Hematopoietic multipotent progenitor cell treated with erythropoietin and hydrocortisone succinate and interleukin-3 and kit ligand, for 8 days (in vitro differentiated cells): ENCODE measurements around the gene KCNMB2.
A peak's percentile ranks its signal among the peaks of the same experiment; 100 is the strongest.

Experiments
- DNase-seq: peaks from one replicate; pipeline ENCODE4 v3.0.0-alpha.2; 2015

KCNMB2 gene

DNA sequence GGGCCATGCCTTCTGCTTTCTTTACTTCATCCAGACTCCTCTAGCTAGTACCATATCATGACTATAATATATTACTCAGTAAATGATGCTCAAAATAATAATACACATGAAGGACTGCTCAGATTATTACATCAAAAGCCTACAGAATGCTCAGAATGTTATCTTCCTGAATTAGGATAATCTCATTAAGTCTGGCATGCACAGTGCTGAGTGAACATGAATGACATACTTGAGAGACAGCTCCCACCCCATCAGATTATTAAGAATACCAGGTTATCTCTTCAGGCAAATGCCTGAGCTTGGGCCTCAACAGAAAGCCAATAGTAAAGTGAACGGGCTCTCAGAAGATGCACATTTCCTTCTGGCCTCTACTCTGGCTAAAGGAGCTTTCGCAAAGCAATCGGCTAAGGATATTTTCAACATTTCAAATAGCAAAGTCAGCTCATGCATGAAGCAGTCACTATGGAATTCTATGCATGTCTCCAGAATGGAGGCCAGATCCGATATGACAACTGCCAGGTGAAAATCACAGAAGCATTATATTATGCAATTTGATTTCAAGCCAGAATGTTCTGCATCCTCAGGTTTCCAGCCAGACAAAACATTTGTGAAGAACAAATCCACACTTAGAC, 122.6 kb downstream of the KCNMB2 start:
- DNase-seq: no peak

DNA sequence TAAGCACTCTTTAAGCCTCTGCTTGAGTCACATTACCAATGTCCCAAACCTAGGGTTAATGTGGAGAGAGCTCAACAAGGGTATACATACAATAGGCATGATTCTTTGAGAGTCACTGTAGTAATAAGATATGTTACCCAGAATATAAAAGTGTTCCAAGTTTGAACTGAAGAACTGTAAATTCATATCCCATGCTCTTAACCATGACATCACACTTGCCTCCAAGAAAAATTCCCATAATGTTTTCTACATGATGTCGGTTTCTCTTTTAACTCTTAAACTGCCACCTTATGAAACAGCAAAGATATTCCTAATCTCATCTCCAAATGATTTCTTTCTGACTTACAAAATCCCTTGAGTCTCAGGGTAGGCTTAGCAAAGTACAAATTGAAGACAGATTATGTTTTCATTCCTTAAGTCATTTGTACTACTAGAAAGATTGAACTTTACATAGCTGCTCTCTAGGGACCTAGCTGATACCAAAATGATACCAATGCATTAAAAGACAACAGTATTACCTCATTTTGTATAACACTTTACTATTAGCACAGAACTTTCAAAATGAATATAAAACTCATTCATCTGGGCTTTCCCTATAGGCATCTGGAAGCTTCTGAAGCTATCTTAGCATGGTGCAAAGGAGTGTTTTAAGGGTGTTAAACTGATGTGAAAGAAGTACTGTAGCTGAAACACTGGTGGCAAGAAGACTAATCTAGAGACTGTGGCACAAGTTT, 127.1 kb downstream of the KCNMB2 start:
- DNase-seq: no peak

DNA sequence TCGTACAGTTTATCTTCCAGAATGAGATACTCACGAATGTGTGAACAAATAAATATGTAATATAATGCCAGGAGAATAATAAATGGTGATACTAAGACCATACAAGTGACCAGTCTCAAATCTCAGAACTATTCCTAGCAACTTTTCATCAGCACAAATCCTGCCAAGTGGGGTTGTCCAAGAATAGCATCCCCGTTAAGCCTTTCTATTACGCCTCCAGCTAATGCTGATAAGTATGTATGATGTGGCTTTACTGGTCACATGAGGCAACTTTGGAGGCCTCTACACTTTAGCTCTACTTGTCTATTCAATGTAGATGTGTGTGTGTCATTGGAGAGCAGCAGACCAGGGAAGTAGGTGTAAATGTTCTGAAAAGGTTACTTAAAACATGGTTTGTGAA, 129.5 kb downstream of the KCNMB2 start:
- no peak for DNase-seq

DNA sequence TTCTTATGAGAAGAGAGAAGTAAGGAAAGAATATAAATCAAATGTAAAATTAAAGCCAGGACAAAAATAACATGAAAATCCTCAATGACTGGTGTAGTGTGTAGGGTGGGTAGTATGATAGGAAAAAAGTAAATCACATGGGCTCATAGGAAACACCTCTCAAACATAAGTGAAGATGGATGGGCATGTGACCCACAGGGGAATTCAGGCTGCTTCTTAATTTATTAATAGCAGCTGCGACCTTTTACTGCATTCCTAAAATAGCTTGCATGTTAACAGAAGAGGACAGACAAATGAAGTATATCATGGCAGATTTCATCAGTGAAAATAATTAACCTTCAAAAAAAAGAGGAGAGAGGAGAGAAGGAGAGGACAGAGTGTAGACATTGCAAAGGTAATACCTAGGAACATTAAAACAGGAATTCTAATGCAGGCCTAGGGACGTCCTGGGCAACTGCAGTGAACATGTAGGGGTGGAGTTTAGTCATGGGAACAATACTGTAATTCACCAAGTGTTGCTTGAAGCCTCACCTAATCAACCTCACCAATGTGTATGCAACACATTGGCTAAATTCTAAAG, 132.9 kb downstream of the KCNMB2 start:
- DNase-seq: no peak

DNA sequence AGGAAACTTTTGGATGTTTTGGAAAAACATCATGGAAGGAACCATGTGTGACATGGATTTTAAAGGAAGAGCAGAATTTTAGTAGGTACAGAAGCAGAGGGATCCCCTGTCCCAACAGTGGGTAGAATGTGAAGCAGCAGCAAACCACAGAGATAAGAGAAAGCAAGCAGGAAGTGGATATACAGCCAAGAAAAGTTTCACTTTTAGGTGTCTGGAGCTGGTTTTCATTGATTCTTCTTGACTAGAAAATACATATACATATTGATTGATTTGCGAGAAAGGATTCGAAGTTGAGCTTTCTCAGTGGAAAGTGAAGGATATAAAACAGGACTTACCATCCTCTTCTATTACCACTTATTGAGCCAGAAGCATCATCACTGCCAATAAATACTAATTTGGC, 133.5 kb downstream of the KCNMB2 start:
- DNase-seq: no peak

DNA sequence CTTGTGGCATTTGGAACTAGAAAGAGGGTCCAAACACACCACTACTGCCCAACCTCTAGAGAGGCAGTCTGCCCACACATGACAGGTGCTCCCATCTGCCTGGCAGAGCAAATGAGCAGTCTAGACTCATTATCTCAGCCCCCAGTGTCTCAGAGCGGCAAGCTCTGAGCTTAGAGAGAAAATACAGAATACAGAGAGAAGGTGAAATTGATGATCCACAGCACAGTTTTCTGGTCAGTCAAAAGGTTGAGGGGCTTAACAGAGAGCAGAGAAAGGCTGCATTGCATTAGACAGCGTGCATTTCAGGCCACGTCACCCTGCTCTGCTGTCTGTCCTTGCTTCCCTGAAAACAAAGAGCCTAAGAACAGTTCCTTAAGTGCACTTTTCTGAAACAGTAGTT, 135.1 kb downstream of the KCNMB2 start:
- DNase-seq: no peak

DNA sequence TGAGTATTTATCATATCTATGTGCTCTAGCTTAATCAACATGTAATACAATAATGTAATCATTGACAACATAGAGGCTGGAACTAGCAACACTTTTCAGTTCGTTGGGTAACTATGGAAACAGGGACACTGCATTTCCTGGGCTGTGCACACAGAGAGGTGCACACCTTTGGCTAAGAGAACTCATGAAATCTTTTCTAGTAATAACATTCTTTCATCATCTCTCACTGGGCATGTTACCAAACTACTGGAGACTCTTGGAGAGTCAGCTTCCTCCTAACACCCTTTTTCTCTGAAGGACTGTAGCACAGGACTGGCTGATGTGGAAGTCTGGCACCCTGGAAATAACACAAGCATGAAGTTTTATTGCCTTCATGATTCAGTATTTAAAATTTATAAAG, 135.6 kb downstream of the KCNMB2 start:
- no peak for DNase-seq

DNA sequence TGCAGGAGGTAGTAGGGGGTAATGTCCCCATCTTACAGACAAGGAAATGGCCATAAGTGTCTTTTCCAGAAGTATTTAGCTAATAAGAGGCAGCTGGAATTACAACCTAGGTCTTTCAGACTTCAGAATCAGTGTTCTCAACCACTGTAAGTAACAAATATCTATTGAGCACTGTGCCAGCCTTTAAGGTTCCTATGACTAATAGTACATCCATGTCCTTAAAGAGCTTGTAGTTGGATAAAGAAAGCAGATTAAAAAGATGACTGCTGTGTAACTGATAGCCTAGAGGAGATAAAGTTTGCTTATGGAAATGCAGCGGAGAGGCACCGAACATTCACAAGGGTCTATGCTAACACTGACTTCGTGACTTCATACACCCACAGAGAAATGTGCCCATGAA, 136.0 kb downstream of the KCNMB2 start:
- no peak for DNase-seq

DNA sequence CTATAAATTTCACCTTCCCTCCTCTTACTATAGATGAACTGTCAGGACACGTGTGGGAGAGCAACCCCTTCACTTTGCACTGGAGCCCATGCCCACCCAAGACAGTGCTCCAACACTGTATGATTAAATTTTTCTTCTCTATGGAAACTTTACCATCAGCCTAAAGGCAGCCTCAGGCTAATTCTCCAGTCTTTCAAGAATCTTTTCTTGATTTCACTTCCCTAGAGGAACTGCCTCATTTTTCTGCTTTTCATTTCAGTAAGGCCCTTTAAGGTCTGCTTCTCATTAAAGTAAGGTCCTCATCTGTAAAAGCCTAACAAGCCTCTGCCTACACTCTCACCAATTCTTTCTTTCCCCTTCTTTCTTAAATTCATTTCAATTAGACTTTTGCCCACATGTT, 137.3 kb downstream of the KCNMB2 start:
- DNase-seq: no peak

DNA sequence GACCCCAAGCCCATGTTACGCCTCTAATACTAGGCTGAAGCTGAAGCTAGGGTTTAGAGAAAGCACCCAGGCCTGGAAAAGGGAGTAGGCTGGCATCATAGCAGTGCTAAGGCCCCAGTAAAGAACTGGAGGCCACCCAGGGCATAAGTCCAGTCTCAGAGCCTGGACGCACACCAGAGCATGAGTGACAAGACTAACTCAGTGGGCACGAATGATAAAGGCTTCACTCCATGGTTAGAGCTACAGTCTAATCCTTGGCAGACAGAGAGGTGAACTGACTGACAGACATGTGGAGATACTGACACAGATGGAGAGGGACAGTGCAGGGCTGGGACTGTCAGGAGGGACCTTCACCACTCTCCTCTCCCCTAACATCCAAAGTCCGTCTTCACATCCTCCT, 139.8 kb downstream of the KCNMB2 start:
- DNase-seq: no peak

DNA sequence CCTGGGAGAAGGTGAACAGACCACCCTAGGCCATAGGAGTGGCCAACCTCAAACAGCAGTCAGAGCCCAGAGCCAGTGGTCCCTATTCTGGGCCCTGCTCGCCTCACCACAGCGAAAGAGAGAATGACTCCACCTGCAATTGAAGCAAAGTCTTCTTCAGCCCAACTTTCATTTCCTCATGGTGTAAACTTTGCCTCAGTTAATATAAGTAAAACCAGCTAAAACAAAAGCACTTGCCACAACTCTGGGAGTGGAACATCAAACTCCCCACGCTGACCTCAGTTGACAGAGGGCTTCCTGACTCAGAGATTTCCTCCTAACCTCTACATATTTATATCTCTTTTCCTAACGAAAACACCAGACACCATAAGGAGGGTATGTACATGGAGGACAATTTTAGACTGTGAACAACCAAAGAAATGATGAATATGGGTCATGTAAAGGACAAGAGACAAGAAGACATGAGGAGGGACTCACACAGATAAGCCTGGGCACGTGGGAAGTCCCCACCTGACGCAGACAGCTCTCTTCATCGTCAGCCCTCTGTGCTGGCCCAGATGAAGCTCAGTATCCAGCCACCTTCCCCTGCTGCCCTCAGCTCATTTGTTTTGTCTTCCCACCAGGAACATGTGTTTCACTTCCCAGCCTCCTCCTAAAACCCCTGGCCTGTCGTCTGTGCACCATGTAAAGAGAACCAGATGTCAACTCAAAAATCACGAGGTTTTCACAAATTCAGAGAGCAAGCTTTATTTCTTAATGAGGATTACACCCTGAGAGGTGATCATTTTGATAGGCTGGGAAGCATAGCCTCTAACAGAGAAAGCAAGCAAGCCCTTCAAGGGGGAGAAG, 140.9 kb downstream of the KCNMB2 start:
- DNase-seq: no peak

DNA sequence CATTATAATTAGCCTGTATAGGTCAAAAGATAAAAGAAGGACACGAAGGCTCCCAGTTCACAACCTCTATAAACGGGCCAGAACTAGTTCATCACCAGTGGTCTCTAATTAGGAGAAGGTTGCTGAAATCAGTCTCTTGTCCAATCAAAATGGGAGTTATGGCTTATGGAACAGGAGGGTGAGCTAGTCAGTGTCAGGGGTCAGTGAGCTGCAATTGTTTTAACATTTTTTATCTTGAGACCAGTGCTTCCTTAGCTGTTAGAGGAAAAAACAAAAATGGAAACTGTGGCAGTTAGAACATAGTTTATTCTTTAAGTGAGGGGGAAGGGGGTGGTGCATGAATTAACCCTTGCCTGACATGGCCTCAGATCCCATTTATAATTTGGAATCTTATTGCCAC, 141.7 kb downstream of the KCNMB2 start:
- DNase-seq: no peak

DNA sequence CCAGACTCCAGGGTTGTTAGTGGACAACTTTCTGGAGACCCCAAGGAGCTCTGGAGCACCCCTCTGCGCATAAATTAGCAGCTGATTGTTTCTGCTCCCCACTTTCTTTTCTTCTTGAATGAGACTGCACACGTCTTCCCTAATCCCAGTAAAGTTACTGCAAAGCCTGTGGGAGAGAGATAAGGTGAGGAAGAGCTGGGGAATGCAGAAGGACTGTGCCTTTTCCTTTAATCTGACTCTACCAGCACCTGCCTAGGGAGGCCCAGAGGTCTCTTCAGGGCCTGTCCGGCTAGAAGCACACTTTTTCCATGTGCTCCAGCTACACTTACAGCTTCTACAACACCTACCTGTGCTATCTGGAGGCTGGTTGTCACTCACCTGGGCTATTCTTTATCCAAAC, 143.8 kb downstream of the KCNMB2 start:
- no peak for DNase-seq

DNA sequence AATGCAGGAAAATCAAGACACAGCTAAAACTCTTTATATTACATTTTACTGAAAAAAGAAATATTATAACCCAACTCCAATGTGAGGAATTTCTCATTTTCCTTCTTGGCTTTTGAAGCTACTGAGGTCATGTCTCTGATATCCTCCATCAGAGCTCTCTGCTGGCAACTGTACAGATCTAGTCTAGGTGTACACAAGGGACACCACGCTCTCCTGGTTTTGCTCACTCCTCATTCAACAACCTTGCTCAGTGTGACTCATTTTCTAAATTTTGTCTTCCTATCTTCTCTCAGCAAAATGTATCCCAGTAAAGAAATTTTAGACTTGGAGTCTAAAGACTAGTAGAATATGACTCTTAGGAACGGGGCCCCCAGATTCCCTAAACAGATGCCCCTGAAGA, 144.3 kb downstream of the KCNMB2 start:
- DNase-seq: no peak

DNA sequence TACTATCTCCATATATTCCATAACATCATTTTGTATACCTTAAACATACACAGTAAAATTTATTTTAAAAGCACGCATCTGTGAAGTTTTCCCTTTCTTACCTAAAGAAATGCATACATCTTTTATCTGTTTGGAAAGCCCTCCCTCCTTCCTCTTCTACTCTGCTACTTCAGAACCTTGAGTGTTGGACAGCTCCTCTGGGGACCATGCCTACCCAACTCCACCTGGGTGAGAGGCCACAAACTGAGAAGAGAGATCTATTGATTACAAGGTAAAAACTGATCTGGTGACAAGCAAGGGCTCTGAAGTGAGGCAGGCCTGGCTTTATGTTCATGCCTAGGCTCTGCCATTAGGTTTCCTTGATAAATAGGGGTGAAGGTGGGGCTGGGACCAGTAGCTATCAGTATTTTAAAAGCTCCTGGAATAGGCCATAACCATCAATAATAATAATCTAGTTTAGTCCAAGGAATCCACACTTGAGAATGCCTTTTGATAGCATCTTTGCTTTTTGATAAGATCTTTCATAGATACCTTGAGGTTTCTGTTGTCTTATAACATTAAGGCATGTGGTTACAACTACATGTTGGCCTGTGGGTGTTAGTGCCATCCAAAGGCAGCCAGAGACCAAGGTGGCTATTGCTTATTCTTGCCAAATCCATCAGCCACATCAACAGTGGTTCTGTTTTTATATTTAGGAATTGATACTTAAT, 148.8 kb downstream of the KCNMB2 start:
- peak; percentile 3 for DNase-seq

DNA sequence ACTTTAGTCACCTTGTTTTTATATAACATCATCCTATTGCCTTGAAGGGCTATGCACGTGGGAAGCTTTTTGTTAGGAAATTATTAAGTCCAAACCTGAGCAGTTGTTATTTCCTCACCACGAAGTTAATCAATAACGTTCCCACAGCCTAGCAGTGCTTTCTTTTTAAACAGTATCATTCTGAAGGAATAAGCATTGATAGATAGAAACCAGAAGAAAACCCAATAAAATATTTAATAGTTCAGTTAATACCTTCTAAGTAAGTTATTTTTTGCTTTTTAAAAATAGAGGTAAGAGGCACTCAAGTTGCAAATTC, 149.3 kb downstream of the KCNMB2 start:
- DNase-seq: no peak

DNA sequence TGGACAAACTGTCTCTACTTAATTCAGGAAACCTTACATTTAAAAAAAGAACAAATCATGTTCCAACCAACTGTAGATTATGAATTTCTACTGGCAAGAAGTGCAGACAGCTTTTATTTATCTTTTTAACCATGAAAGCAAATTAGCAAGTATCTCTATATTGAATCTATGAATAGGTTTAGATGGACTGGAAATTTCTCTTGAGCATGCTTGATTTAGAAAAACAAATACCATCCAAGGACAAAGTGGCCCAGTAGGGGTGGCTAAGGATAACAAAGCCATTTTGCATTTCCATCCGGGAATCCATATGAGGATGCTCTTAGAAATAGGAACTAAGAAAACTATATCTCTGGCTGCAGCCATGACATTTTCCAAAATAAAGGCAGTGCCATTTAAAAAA, 150.6 kb downstream of the KCNMB2 start:
- no peak for DNase-seq

DNA sequence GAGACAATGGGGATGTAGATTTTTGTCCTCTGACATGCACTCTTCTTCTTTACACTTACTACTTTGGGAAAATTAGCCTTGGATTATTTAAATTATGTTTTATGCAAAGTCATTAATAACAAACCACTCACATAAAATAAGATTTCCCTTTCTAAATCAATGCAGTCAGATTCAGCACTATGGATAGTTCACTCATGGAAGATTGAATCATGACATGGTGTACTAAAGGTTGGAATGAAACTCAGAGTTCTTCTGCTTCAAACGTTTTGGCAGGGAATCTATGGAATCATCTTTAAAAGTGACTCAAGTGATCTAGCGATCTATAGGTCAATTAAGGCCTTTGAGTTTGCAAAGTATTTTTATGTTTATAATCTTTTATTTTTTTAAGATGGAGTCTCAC, 154.3 kb downstream of the KCNMB2 start:
- DNase-seq: no peak

DNA sequence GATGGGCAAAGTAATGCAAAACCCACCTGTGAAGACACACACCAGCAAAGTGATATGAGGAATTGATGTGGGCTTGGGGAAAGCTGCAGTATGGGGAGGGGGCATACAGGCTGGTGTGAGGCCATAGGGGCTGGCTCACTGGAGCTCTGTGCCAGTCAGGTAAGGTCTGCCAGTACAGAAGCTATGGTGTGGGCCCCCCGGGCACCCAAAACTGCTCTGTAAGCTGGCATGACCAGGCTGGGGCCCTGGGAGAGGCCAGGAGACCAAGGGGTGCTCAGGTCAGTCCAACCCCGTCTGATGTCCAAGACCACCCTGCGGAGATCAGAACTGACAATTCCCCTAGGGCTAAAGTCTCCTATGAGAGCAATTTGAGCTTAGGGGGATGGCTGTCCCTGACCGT, 163.1 kb downstream of the KCNMB2 start:
- no peak for DNase-seq

DNA sequence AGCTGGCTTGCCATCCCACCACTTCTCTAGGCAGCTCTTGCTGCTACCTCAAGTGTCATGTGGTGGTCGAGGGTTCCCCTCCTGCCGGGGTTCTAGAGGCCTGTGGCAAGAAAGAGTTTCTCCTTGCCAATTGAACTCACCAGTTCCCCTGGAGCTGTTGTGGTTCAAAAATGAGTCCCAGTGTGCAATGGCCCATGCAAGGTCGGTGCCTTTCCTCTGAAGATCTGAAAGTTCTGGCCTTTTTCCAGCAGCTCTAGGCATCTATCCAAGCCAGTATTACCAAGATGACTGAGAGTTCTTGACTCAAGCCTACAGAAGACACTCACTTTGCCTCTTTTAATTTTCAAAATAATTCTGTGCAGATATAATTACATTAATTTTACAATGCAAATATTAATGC, 163.6 kb downstream of the KCNMB2 start:
- no peak for DNase-seq

DNA sequence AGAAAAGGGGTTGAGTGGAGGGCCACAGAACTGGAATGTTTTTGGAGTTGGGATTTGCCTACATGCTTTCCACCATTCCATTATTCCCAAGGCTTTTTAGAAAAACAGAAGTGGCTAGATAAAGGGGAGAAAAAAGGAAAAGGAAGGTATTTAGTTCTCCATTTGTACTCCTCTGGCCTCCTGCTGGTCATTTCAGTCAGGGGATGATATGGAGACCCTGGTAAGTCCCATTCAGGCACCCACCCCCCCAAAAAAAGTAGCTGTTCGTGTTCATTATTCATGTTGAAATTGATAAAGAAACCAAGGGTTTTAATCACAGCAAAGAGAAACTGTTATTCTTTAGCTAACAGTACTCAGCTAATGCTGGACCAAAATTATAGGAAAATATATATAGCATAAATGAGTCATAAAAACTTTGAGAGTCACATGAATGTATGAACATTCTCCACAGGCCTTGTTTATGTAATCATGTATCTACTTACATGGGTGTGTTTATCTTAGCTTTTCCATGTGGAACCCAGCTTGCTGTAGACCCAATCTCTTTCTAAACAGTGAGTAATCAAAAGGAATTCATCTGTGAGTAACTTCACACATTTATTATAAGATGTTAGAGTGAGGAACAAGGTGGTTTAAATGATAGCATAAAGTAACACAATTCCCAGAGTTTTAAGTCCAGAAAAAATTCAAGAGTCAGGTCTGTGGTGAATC, 167.2 kb downstream of the KCNMB2 start:
- no peak for DNase-seq

DNA sequence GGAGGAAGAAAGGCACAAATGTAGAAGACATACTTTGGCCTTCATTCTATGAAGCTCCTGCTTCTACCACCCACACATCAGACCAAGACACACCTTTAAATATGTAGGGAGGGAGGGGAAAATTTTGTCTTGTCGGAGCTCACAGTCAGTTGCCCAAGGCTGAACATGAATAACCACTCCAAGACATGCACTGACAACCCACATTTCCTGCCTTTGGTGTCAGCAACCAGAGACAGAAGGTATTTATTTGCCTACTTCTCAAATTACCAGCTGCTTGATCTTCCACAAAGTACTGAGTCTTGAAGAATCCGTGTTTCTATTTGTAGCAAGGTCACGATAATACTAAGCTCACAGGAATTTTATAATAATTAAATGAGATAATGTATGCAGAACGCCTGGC, 169.7 kb downstream of the KCNMB2 start:
- DNase-seq: no peak

DNA sequence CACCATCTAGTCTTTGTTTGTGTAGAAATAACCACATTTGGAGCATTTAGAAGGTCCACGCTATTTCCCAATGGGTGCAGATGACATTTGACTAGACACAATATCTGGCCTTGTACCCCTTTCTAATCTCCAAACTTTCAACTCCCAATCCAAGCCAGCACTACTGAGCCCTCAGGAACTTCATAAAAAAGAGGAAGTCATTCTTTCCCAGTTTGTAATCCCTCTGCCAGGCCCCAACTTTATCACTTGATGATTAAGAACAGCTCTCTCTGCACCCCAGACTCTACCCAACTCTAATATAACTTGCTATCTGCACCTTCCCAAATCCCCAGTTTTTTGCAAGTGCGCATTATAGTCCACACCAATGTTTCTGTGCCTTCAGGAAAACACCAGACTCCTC, 170.2 kb downstream of the KCNMB2 start:
- DNase-seq: no peak
